GM12878 (cell line): ENCODE measurements around the gene UGT1A6. TPM values are rescaled to one million over a fixed set of nuclear protein-coding genes. Genes with fewer than 3 reads are reported as not detected.

ENCODE experiments used
- ATAC-seq: fragments of 200-7000 bp; cut with Tn5 transposase; 3 replicates; pipeline ENCODE4 v1.9.1; 2020; ENCODE audit warnings: mild to moderate bottlenecking, moderate library complexity
- BruUV-seq: library from RNA; stranded (reverse); fragments of 400-500 nt; replicated peaks from 2 replicates; lab custom pipeline; 2021; lab: Mats Ljungman, UMichigan
- CTCF ChIA-PET: fragments of 300-600 bp; sonication (Branson Sonifier 250); formaldehyde crosslinking; extraction: SDS; loops from one replicate; lab custom pipeline; 2021; ENCODE audit warnings: inconsistent platforms; lab: Yijun Ruan, JAX
- POLR2A ChIA-PET: fragments of 350-600 bp; formaldehyde crosslinking; extraction: SDS; loops from one replicate; lab custom pipeline; 2021; ENCODE audit warnings: inconsistent platforms; lab: Charles Lee
- RAD21 ChIA-PET: fragments of 300-600 bp; sonication (Branson Sonifier 250); formaldehyde crosslinking; loops from one replicate; lab custom pipeline; 2023; ENCODE audit warnings: antibody characterized with exemption; ENCODE audit not compliant: unreplicated experiment; lab: Charles Lee
- SMC1A ChIA-PET: fragments of 300-600 bp; sonication (Branson Sonifier 250); formaldehyde crosslinking; loops from one replicate; lab custom pipeline; 2023; ENCODE audit not compliant: unreplicated experiment, uncharacterized antibody; lab: Charles Lee
- DNase-seq: peaks from one replicate; pipeline ENCODE4 v3.0.0-alpha.2; 2011; ENCODE audit warnings: low read depth, low spot score
- FAIRE-seq: peaks from 3 replicates; lab custom pipeline; 2011; peaks lifted over from hg19 to GRCh38; lab: Jason Lieb, UNC
- H2AFZ ChIP-seq: 2 replicates; pipeline ENCODE4 v1.6.0; 2011; ENCODE audit warnings: low read depth, low read length, control low read depth; ENCODE audit not compliant: control insufficient read depth
- H3K27ac ChIP-seq: 2 replicates; pipeline ENCODE4 v1.5.1; 2011; ENCODE audit warnings: control low read depth; ENCODE audit not compliant: control insufficient read depth, insufficient read depth
- H3K27me3 ChIP-seq, 2 experiments: replicated peaks in 1 of 2; 2 replicates each; pipeline versions ENCODE4 v1.6.0 to v1.6.1; 2011; ENCODE audit warnings: low read length in 1 of 2; ENCODE audit not compliant: control insufficient read depth in 2 of 2, insufficient read depth in 2 of 2
- H3K36me3 ChIP-seq, 2 experiments: 2 replicates each; pipeline ENCODE4 v1.5.1; 2011; ENCODE audit warnings: low read length in 1 of 2; ENCODE audit not compliant: control insufficient read depth in 2 of 2, insufficient read depth in 2 of 2
- H3K4me1 ChIP-seq: 2 replicates; pipeline ENCODE4 v1.6.1; 2011; ENCODE audit warnings: mild to moderate bottlenecking, low read length, moderate library complexity, mixed read lengths; ENCODE audit not compliant: control insufficient read depth, insufficient read depth
- H3K4me2 ChIP-seq: 2 replicates; pipeline ENCODE4 v1.6.0; 2011; ENCODE audit warnings: control low read depth; ENCODE audit not compliant: control insufficient read depth, insufficient read depth
- H3K4me3 ChIP-seq: fragments of 200-600 bp; sonication (generic); 2 replicates; pipeline ENCODE4 v1.5.1; 2016
- H3K79me2 ChIP-seq: 2 replicates; pipeline ENCODE4 v1.6.0; 2011; ENCODE audit warnings: low read length; ENCODE audit not compliant: control insufficient read depth, insufficient read depth
- H3K9ac ChIP-seq: 2 replicates; pipeline ENCODE4 v1.8.0; 2011; ENCODE audit warnings: low read length, control low read depth, mixed read lengths; ENCODE audit not compliant: control insufficient read depth, insufficient read depth
- H3K9me3 ChIP-seq: replicated peaks from 3 replicates; pipeline ENCODE4 v1.5.1; 2011; ENCODE audit warnings: mild to moderate bottlenecking, low read length; ENCODE audit not compliant: control insufficient read depth, insufficient read depth
- H4K20me1 ChIP-seq: 2 replicates; pipeline ENCODE4 v1.6.0; 2011; ENCODE audit not compliant: control insufficient read depth, insufficient read depth
- CREM ChIP-seq: IDR thresholded peaks from 2 replicates; pipeline ENCODE4 v1.6.1; 2014; ENCODE audit warnings: antibody characterized with exemption, low read depth
- HDGF ChIP-seq: fragments of 450-650 bp; IDR thresholded peaks from 2 replicates; pipeline ENCODE4 v1.6.1; 2016; ENCODE audit warnings: antibody characterized with exemption
- IKZF1 ChIP-seq: fragments of 450-650 bp; conservative IDR thresholded peaks from 2 replicates; pipeline ENCODE4 v1.6.1; 2017; ENCODE audit warnings: antibody characterized with exemption, mild to moderate bottlenecking
- LARP7 ChIP-seq: fragments of 450-650 bp; IDR thresholded peaks from 2 replicates; pipeline ENCODE4 v1.6.1; 2017; ENCODE audit warnings: mild to moderate bottlenecking
- MTA2 ChIP-seq: fragments of 450-650 bp; IDR thresholded peaks from 2 replicates; pipeline ENCODE4 v1.6.1; 2016; ENCODE audit warnings: low read depth, mild to moderate bottlenecking, moderate library complexity
- POU2F2 ChIP-seq: IDR thresholded peaks from 3 replicates; pipeline ENCODE4 v1.6.1; 2011; ENCODE audit warnings: low read depth, mild to moderate bottlenecking, low read length, borderline replicate concordance
- RAD21 ChIP-seq: IDR thresholded peaks from 2 replicates; pipeline ENCODE4 v1.6.1; 2011; ENCODE audit warnings: mild to moderate bottlenecking, low read depth, low read length, moderate library complexity; ENCODE audit not compliant: insufficient read depth
- RUNX3 ChIP-seq: IDR thresholded peaks from 2 replicates; pipeline ENCODE4 v1.6.1; 2012; ENCODE audit warnings: low read length, inconsistent platforms
- SMC3 ChIP-seq: IDR thresholded peaks from 2 replicates; pipeline ENCODE4 v1.6.1; 2011; ENCODE audit warnings: low read length, improper control_type of control experiment, borderline replicate concordance
- SUPT20H ChIP-seq: IDR thresholded peaks from 2 replicates; pipeline ENCODE4 v1.6.1; 2011; ENCODE audit warnings: low read depth, mild to moderate bottlenecking, low read length, moderate library complexity, borderline replicate concordance; ENCODE audit not compliant: control insufficient read depth
- SUZ12 ChIP-seq: fragments of 200-600 bp; sonication (generic); IDR thresholded peaks from one replicate; pipeline ENCODE4 v1.6.1; 2018; ENCODE audit warnings: antibody characterized with exemption, mild to moderate bottlenecking; ENCODE audit not compliant: unreplicated experiment
- TAF1 ChIP-seq: IDR thresholded peaks from 2 replicates; pipeline ENCODE4 v1.6.1; 2011; ENCODE audit warnings: mild to moderate bottlenecking, low read depth, low read length, borderline replicate concordance
- TCF7 ChIP-seq: IDR thresholded peaks from 2 replicates; pipeline ENCODE4 v1.6.1; 2014; ENCODE audit warnings: antibody characterized with exemption, borderline replicate concordance
- whole genome bisulfite sequencing: methylation state at CpG from one replicate; pipeline ENCODE4 v1.1.6; 2016; ENCODE audit warnings: low lambda C conversion rate; ENCODE audit not compliant: insufficient replicate concordance, insufficient coverage; ENCODE audit errors: missing lambda C conversion rate; 5-methylcytosine and 5-hydroxymethylcytosine counted together
- in situ Hi-C: fragments of 300-500 bp; cut with MboI; formaldehyde crosslinking; loops from 9 replicates; pipeline ENCODE4 v1.14.3; 2018; ENCODE audit warnings: mixed read lengths
- intact Hi-C: fragments of 100-400 bp; cut with micrococcal nuclease; formaldehyde crosslinking; loops from one replicate; pipeline ENCODE4 v1.14.2; 2022; ENCODE audit not compliant: unreplicated experiment
- polyA plus RNA-seq, 11 experiments: library from polyadenylated mRNA; depleted of rRNA in 4 of 11; unstranded in 6 of 11; stranded (reverse) in 5 of 11; fragments of >200 nt; fragmentation: Nextera tagmentation in 4 of 11; fragmentation: Illumina TruSeq in 1 of 11; extraction: Ambion mirVana in 4 of 11; extraction: Trizol in 1 of 11; gene quantifications; 1 replicate in 1 of 11; 2 replicates in 10 of 11; pipeline versions ENCODE4 v1.2.1 to v1.2.3, GENCODE V29; 2011 to 2016; ENCODE audit warnings: inconsistent platforms in 2 of 11, missing spikeins in 2 of 11, low read depth in 1 of 11
- total RNA-seq, 4 experiments: library from RNA; depleted of rRNA in 3 of 4; stranded (reverse); fragments of >200 nt in 3 of 4; fragmentation: Illumina TruSeq in 1 of 4; extraction: Trizol in 1 of 4; gene quantifications; 2 replicates each; pipeline versions ENCODE4 v1.2.1 to v1.2.3, GENCODE V29; 2013 to 2021
- TF ChIP-seq, protein P1 (sequence below): fragments of 450-650 bp; formaldehyde crosslinking; IDR thresholded peaks from 2 replicates; pipeline ENCODE4 v1.5.0; 2022; ENCODE audit warnings: mild to moderate bottlenecking, missing genetic modification characterization
- TF ChIP-seq, protein P2 (sequence below): fragments of 450-650 bp; IDR thresholded peaks from 2 replicates; pipeline ENCODE4 v1.6.1; 2017; ENCODE audit warnings: borderline replicate concordance
- TF ChIP-seq, protein P3 (sequence below): fragments of 450-650 bp; IDR thresholded peaks from 2 replicates; pipeline ENCODE4 v1.6.1; 2016; ENCODE audit warnings: mild to moderate bottlenecking

The UGT1A6 gene
- total and polyA plus RNA-seq, 10 of the 15 experiments (the other 5 are each of a cell fraction or from before 2014, with no cell fraction given) = not detected

DNA sequence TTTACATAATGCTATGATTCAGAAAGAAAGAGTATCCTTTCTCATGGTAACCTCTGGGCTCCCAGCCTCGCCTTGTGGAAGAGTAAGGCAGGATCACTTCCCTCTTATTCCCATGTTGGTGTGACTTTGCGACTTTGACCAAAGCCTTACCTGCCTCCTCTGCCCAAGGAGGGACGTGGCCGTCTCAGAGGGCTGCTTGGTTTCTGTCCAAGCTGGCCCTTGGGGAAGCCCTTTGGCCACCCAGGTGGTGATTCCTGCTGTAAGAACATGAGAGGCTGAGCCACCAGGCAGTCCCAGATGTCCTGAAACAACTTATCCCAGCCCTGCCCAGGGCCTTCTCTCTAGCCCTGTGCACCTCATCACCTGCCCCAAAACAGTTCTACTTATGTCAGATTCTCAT, 6.0 kb downstream of the UGT1A6 start:
- H3K9me3 ChIP-seq = no peaks in the 10 kb centered on the region
- no peak overlapping the region for H2AFZ ChIP-seq
- H3K4me2 ChIP-seq = no peak overlapping the region
- H3K27ac ChIP-seq = no peak overlapping the region
- H3K4me3 ChIP-seq = no peak overlapping the region
- H3K27me3 ChIP-seq = no peaks in the 10 kb centered on the region
- FAIRE-seq (no peak), ATAC-seq (no peak)
- no TSS peak for BruUV-seq
- CTCF ChIA-PET = no interaction called here
- TF ChIP-seq CREM = no peak
- TF ChIP-seq POU2F2 = no peak
- TF ChIP-seq, protein P1, sequence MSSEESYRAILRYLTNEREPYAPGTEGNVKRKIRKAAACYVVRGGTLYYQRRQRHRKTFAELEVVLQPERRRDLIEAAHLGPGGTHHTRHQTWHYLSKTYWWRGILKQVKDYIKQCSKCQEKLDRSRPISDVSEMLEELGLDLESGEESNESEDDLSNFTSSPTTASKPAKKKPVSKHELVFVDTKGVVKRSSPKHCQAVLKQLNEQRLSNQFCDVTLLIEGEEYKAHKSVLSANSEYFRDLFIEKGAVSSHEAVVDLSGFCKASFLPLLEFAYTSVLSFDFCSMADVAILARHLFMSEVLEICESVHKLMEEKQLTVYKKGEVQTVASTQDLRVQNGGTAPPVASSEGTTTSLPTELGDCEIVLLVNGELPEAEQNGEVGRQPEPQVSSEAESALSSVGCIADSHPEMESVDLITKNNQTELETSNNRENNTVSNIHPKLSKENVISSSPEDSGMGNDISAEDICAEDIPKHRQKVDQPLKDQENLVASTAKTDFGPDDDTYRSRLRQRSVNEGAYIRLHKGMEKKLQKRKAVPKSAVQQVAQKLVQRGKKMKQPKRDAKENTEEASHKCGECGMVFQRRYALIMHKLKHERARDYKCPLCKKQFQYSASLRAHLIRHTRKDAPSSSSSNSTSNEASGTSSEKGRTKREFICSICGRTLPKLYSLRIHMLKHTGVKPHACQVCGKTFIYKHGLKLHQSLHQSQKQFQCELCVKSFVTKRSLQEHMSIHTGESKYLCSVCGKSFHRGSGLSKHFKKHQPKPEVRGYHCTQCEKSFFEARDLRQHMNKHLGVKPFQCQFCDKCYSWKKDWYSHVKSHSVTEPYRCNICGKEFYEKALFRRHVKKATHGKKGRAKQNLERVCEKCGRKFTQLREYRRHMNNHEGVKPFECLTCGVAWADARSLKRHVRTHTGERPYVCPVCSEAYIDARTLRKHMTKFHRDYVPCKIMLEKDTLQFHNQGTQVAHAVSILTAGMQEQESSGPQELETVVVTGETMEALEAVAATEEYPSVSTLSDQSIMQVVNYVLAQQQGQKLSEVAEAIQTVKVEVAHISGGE (CRISPR knock-in tag) = no peak
- no peak for TF ChIP-seq HDGF
- no peak for TF ChIP-seq IKZF1
- TF ChIP-seq, protein P2, sequence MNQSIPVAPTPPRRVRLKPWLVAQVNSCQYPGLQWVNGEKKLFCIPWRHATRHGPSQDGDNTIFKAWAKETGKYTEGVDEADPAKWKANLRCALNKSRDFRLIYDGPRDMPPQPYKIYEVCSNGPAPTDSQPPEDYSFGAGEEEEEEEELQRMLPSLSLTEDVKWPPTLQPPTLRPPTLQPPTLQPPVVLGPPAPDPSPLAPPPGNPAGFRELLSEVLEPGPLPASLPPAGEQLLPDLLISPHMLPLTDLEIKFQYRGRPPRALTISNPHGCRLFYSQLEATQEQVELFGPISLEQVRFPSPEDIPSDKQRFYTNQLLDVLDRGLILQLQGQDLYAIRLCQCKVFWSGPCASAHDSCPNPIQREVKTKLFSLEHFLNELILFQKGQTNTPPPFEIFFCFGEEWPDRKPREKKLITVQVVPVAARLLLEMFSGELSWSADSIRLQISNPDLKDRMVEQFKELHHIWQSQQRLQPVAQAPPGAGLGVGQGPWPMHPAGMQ = no peak
- TF ChIP-seq TCF7 = no peak
- no peak for TF ChIP-seq TAF1
- no peak for TF ChIP-seq SUZ12
- no peak for TF ChIP-seq MTA2
- no peak for TF ChIP-seq SMC3
- TF ChIP-seq, protein P3, sequence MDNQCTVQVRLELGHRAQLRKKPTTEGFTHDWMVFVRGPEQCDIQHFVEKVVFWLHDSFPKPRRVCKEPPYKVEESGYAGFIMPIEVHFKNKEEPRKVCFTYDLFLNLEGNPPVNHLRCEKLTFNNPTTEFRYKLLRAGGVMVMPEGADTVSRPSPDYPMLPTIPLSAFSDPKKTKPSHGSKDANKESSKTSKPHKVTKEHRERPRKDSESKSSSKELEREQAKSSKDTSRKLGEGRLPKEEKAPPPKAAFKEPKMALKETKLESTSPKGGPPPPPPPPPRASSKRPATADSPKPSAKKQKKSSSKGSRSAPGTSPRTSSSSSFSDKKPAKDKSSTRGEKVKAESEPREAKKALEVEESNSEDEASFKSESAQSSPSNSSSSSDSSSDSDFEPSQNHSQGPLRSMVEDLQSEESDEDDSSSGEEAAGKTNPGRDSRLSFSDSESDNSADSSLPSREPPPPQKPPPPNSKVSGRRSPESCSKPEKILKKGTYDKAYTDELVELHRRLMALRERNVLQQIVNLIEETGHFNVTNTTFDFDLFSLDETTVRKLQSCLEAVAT = no peak
- TF ChIP-seq LARP7 = no peak
- TF ChIP-seq RUNX3 = no peak
- no peak for TF ChIP-seq RAD21
- TF ChIP-seq SUPT20H = no peak
- TF ChIP-seq, all 136 proteins: peak for 0
- Histone ChIP-seq H3K4me1 (no peaks in the 10 kb centered on the region), H3K79me2 (no peaks in the 10 kb centered on the region), H4K20me1 (no peaks in the 10 kb centered on the region), H3K9ac (no peak overlapping the region), H3K36me3 (no peaks in the 10 kb centered on the region)
- POLR2A ChIA-PET = no interaction called here
- RAD21 ChIA-PET = no interaction called here
- no peak for DNase-seq
- SMC1A ChIA-PET = interaction anchor here (1.0 kb wide), 1 partner anchor 44 kb away, joined by 3 read pairs; no protein-coding TSS in a partner anchor
- intact Hi-C loops = no loop called here
- in situ Hi-C loops = no loop called here
- WGBS = 49% methylated on average over 4 of the region's 4 CpGs
